ENCODE measurements around the gene ANKRD44.

ANKRD44 gene

DNA sequence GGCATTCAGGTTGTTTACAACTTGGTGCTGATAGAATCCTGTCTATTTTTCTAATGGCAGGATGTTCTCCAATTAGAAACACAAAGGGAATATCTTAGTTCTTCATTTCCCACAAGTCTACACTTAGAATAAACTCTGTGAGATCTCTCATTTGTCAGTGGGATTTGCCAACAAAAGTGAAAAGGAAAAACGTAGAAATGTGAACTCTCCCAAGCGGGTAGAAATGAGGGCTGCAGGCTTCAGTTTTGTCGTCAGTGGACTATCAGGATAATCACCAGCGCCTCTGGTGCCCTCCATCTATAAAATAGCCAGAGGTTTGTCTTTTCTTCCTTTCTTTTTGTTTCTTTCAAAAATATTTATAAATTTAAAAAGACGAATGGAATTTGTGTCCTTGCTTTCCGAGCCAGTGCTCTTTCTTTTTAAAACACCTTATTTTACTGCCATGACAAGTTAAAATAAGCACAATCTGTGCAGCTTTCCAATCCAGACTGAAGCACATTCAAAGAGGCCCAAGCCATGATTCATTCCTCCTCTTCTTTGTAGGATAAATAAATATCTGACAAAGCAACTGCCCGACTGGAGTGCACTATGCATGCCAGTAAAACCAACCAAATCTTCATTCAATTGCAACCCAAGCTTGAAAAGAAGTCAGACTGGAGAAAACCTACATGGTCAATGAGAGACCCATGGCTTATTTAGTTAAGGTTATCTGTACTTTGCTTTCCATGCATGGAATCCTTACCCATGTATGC is 185.8 kb downstream of the ANKRD44 start:
- no peak for DNase-seq (ENCODE audit: low spot score in 2 of 2)
- H3K27me3 ChIP-seq (ENCODE audit: low read depth): no peaks in the 10 kb centered on the region
- no peaks in the 10 kb centered on the region for H3K4me1 ChIP-seq
- in situ Hi-C loops (cut with MboI; ENCODE audit: low sequenced_read_pairs): no loop called here
- H3K36me3 ChIP-seq (replicated peaks): no peaks in the 10 kb centered on the region
- H3K9me3 ChIP-seq: no peaks in the 10 kb centered on the region
- H3K4me3 ChIP-seq: no peak overlapping the region

DNA sequence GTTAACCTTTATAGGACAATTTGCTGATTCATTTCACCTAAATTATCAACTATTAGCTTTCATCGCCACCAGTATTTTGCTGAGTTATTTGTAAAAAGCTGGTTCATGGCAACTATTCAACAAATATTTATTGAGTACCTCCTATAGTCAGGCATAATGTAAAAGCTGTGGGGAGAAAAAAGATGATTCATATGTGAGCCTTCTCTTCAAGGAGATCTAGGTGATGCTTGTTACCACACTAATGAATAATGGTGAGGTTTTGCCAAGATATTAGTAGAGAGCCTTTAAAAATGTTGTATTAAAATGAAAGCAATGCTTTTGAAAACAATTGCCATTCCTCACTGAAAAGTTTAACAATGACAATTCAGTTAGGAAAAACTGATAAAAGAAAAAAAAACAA is 187.8 kb downstream of the ANKRD44 start:
- no peak overlapping the region for H3K4me3 ChIP-seq
- in situ Hi-C loops (cut with MboI; ENCODE audit: low sequenced_read_pairs): no loop called here
- H3K36me3 ChIP-seq (replicated peaks): no peaks in the 10 kb centered on the region
- no peaks in the 10 kb centered on the region for H3K27me3 ChIP-seq (ENCODE audit: low read depth)
- no peak for DNase-seq (ENCODE audit: low spot score in 2 of 2)
- no peaks in the 10 kb centered on the region for H3K4me1 ChIP-seq
- no peaks in the 10 kb centered on the region for H3K9me3 ChIP-seq

DNA sequence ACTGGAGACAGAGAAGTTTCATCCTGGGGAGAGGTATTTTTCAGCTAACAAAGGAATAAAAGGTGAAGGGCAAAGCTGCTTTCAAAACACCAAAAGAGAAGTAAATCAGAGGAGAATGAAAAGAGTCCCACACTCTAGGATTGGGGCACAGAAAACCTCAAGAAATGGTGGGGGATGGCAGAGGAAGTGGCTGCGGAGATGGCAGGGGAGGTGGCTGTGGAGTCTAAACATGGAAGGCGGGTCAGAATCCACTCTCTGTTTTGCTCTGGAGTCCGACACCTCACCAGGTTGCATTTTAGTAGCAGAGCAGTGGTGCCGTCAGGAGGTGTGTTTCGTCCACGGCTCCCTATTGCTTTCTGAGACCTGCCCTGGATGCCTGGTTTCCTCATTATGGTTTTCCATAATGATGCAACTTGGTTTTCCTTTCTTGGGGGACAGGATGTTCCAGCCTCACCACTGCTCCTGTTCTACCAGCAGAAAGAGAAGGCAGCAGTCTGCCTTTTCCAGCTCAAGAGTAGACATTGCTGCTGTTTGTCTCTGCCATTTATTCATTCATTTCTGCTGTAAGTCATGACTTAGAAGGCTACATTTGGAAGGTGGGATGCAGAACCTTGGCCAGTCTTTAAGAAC is 188.7 kb downstream of the ANKRD44 start:
- no peaks in the 10 kb centered on the region for H3K9me3 ChIP-seq
- H3K4me1 ChIP-seq: no peaks in the 10 kb centered on the region
- DNase-seq (ENCODE audit: low spot score in 2 of 2): no peak
- no peaks in the 10 kb centered on the region for H3K27me3 ChIP-seq (ENCODE audit: low read depth)
- no peak overlapping the region for H3K4me3 ChIP-seq
- no peaks in the 10 kb centered on the region for H3K36me3 ChIP-seq (replicated peaks)
- in situ Hi-C loops (cut with MboI; ENCODE audit: low sequenced_read_pairs): no loop called here

DNA sequence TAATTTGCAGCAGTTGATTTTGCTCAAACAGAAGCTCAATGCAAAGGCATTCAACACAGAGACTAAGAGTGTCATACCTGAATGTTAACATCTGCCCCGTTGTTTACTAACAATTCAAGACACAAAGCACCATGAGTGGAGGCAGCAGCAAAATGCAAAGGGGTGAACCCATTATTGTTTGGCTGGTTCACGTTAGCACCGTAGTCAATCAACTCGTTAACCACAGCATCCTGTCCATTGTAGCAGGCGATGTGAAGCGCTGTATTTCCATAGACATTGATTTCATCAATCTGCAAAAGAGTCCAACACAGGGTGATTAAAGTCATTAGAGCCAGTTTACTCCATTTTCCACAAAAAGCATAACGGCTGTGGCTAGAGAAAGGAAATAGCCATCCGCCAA is 189.3 kb downstream of the ANKRD44 start:
- Histone ChIP-seq H3K9me3 (no peaks in the 10 kb centered on the region), H3K27me3 (ENCODE audit: low read depth) (no peaks in the 10 kb centered on the region), H3K4me3 (no peak overlapping the region), H3K4me1 (no peaks in the 10 kb centered on the region), H3K36me3 (replicated peaks) (no peaks in the 10 kb centered on the region)
- no peak for DNase-seq (ENCODE audit: low spot score in 2 of 2)
- in situ Hi-C loops (cut with MboI; ENCODE audit: low sequenced_read_pairs): no loop called here

DNA sequence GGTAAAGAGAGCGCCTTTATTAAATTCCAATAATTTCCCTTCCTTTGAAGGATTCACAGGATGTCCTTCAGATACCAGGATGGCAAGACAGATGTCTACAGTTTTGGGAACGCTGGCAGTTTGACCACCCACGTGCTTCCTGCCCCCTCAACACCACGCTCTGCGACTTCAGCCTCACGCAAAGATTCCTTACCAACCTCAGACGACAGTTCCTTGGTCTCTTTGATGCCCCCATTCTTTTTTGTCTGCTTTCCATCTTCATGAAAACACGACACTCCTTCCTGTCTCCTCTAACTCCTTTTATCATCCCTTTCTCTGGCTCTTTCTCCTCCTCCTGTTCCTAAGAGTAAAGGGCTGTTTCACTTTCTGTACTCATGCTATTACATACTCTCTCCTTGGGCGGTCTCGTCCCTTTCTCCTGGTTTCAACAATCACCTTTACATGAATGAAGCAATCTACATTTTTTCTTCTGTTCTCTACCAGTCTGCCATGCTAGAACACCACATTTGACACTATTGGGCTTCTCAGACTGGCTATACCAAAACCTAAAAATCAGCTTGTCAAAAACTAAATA is 194.2 kb downstream of the ANKRD44 start:
- H3K27me3 ChIP-seq (ENCODE audit: low read depth): no peaks in the 10 kb centered on the region
- in situ Hi-C loops (cut with MboI; ENCODE audit: low sequenced_read_pairs): loop anchor here (10.0 kb wide), 1 partner anchor 238 kb away; no protein-coding TSS in a partner anchor
- H3K36me3 ChIP-seq (replicated peaks): no peaks in the 10 kb centered on the region
- no peak for DNase-seq (ENCODE audit: low spot score in 2 of 2)
- no peaks in the 10 kb centered on the region for H3K9me3 ChIP-seq
- H3K4me3 ChIP-seq: no peak overlapping the region
- H3K4me1 ChIP-seq: no peaks in the 10 kb centered on the region

DNA sequence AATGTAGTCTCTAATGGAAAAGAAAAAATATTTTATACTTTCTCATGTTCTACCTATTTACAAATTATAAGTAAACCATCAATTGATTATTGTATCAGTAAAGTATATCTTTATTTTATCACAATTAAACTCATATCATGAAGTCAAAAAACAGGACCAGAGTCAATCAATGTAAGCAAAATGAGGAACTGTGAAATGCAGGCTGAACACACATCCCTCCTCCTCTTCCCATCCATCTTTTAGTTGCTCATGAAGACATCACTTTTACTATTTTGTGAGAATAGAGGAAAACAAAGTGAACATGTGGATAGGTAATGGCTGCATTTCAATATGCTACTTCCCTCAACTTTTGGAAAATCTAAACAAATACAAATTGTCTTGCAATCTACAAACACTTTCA is 195.3 kb downstream of the ANKRD44 start:
- Histone ChIP-seq H3K4me3 (no peak overlapping the region), H3K27me3 (ENCODE audit: low read depth) (no peaks in the 10 kb centered on the region), H3K4me1 (no peaks in the 10 kb centered on the region), H3K36me3 (replicated peaks) (no peaks in the 10 kb centered on the region), H3K9me3 (no peaks in the 10 kb centered on the region)
- in situ Hi-C loops (cut with MboI; ENCODE audit: low sequenced_read_pairs): loop anchor here (10.0 kb wide), 1 partner anchor 239 kb away; no protein-coding TSS in a partner anchor
- DNase-seq (ENCODE audit: low spot score in 2 of 2): no peak

DNA sequence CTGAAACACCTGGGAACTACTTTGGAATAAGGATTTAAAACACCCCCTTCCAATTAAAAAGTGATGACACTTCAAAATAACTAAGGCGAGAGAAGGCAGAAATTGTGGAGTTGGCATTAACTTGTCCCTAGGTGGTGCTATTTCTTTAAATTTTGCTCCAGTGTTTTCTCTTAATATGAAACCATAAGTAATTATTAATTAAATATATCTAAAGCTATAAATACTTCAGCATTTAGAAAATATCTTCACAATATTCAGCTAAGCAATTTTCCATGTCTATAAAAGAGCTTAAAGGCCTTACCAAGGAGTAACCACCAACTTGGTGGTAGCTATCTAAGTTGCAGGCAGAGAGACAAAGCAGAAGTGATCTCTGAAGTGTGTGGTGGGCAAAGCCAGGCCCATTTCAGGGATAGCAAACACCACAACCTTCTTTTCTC is 197.3 kb downstream of the ANKRD44 start:
- in situ Hi-C loops (cut with MboI; ENCODE audit: low sequenced_read_pairs): loop anchor here (10.0 kb wide), 1 partner anchor 242 kb away; no protein-coding TSS in a partner anchor
- H3K4me1 ChIP-seq: no peaks in the 10 kb centered on the region
- H3K9me3 ChIP-seq: no peaks in the 10 kb centered on the region
- no peak for DNase-seq (ENCODE audit: low spot score in 2 of 2)
- no peak overlapping the region for H3K4me3 ChIP-seq
- no peaks in the 10 kb centered on the region for H3K27me3 ChIP-seq (ENCODE audit: low read depth)
- no peaks in the 10 kb centered on the region for H3K36me3 ChIP-seq (replicated peaks)

DNA sequence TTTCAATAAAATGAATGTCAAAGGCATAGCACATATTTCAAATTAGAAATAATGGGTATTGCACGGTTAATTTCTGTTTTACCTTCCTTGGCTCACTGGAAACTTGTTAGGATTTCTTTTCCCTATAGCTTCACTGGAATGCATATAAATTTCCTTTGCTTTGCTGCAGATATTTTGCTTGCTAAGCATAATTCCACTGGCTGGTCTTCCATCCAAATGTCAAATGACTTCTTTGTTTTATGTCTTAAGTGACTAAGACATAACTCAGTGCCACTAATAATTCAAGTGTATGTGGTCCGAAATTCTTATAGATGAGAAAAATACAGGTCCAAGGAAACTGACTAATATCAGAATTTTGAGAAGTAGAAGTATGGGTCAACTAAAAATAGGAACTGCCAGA is 201.3 kb downstream of the ANKRD44 start:
- Histone ChIP-seq H3K36me3 (replicated peaks) (no peaks in the 10 kb centered on the region), H3K27me3 (ENCODE audit: low read depth) (no peaks in the 10 kb centered on the region), H3K9me3 (no peaks in the 10 kb centered on the region), H3K4me1 (no peaks in the 10 kb centered on the region), H3K4me3 (no peak overlapping the region)
- in situ Hi-C loops (cut with MboI; ENCODE audit: low sequenced_read_pairs): no loop called here
- DNase-seq (ENCODE audit: low spot score in 2 of 2): no peak

DNA sequence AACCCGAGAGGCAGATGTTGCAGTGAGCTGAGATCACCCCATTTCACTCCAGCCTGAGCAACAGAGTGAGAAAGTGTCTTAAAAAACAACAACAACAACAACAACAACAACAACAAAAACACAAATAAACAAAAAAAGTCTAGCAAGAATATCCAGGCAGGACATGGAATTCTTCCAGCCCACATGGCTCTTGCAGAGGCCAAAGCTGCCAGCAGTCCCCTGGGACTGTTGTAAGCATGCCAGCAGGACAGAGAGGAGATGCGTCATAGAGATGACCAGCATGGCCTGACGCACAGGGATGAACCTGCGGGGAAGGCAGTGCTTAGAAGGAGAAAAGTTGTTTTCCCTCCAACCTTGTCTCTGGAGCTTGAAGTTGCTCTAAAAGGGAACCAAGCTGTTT is 201.8 kb downstream of the ANKRD44 start:
- H3K4me1 ChIP-seq: no peaks in the 10 kb centered on the region
- H3K27me3 ChIP-seq (ENCODE audit: low read depth): no peaks in the 10 kb centered on the region
- H3K4me3 ChIP-seq: no peak overlapping the region
- no peaks in the 10 kb centered on the region for H3K9me3 ChIP-seq
- H3K36me3 ChIP-seq (replicated peaks): no peaks in the 10 kb centered on the region
- in situ Hi-C loops (cut with MboI; ENCODE audit: low sequenced_read_pairs): no loop called here
- DNase-seq (ENCODE audit: low spot score in 2 of 2): no peak

DNA sequence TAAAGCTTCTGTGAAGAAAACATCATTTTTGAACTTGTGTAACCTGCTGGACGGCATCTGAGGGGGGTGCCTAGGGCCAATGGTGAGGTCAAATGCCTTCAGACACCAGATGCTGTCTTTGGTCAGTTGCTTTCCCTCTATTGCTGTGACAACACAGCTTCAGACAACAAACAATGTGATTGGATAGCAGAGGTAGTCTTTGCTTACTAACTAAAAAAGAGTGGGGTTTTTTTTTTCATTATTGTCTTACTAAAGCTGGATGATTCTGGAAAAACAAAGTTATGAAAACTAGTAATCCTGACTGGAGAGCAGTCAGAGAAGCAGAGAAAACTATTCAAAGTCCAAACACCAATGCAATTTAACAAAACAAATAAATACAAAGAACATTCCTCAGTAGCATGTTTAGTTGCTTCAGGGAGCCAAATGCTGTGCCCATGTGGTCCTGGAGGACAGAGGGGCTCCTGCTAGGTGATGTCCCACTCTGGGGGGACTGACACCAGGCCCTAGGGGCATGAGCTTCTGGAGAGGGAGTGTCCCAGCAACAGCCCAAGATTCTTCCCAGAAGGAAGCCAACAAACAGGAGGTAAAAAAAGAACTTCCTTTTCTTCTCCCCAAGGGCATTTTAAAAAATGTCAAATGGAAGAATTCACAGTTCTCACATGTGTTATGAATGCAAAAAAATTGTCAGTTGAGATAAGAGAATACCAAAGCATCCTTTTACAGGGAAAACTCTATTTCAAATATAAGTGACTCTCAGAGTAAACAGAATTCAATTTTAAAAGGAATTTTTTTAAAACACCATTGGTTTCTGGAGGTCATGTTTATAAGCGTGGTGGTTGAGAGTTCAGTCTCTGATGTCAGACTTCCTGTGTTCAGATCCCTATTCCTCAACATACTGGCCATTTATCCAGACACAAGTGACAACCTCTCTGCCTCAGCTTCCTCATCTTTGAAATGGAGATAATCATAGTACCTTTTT is 203.0 kb downstream of the ANKRD44 start:
- Histone ChIP-seq H3K4me3 (no peak overlapping the region), H3K36me3 (replicated peaks) (no peaks in the 10 kb centered on the region), H3K9me3 (no peaks in the 10 kb centered on the region), H3K27me3 (ENCODE audit: low read depth) (no peaks in the 10 kb centered on the region), H3K4me1 (no peaks in the 10 kb centered on the region)
- in situ Hi-C loops (cut with MboI; ENCODE audit: low sequenced_read_pairs): no loop called here
- DNase-seq (ENCODE audit: low spot score in 2 of 2): no peak

DNA sequence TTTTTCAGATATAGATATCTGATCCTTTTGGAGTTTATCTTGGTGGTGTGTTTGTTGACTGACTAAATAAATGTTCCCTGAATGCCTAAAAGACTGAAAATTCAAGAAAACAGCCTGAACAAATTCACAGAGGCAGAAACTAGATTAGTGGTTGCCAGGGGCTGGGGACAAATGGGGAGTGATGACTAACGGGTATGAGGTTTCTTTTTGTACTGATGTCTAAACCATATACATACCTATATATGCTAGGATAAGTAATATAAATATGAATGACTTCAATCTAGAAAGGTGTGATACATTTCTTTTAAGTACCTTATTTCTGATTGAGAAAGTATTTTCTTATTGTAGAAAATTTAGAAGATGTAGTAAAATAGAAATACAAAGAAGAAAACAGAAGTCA is 207.2 kb downstream of the ANKRD44 start:
- Histone ChIP-seq H3K36me3 (replicated peaks) (no peaks in the 10 kb centered on the region), H3K4me3 (no peak overlapping the region), H3K4me1 (no peaks in the 10 kb centered on the region), H3K27me3 (ENCODE audit: low read depth) (no peaks in the 10 kb centered on the region), H3K9me3 (no peaks in the 10 kb centered on the region)
- no peak for DNase-seq (ENCODE audit: low spot score in 2 of 2)
- in situ Hi-C loops (cut with MboI; ENCODE audit: low sequenced_read_pairs): no loop called here

DNA sequence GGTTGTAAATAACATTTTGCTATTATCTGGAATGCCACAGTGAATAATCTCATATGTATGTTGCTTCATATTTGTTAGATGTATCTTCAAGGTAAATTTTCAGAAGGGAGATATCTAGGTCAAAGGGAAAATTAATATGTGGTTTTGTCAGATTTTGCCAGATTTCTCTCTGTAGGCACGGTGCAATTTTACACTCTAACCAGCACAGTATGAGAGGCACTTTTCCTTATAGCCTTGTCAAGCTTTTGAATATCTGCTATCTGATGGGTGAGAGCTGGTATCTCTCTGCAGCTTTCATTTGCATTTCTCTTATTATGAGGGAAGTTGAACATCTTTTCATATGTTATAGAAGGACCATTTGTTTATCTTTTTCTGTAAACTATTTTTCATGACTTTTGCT is 208.3 kb downstream of the ANKRD44 start:
- in situ Hi-C loops (cut with MboI; ENCODE audit: low sequenced_read_pairs): no loop called here
- Histone ChIP-seq H3K4me1 (no peaks in the 10 kb centered on the region), H3K36me3 (replicated peaks) (no peaks in the 10 kb centered on the region), H3K4me3 (no peak overlapping the region), H3K9me3 (no peaks in the 10 kb centered on the region), H3K27me3 (ENCODE audit: low read depth) (no peaks in the 10 kb centered on the region)
- DNase-seq (ENCODE audit: low spot score in 2 of 2): no peak

DNA sequence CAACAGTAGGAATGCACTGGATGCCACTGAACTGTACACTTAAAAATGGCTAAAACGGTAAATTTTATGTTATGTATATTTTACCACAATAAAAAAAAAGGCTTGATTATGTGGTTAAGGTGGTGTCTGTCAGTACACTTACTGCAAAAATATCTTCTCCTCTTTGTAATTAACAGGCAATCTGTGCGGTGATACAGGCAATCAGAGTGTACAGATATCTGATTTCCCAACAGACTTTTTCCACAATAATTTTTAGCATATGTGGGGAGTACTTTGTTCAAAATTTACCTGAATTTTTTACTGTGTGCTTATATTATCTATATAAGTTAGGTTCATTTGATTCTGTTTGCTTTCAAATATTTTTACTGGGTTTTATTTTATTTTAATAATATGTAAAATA is 209.1 kb downstream of the ANKRD44 start:
- in situ Hi-C loops (cut with MboI; ENCODE audit: low sequenced_read_pairs): no loop called here
- H3K9me3 ChIP-seq: no peaks in the 10 kb centered on the region
- no peaks in the 10 kb centered on the region for H3K36me3 ChIP-seq (replicated peaks)

More for the DNA sequence above, 209.1 kb downstream of the ANKRD44 start:
- Histone ChIP-seq H3K4me1 (no peaks in the 10 kb centered on the region; the same call in 1 of the 2 replicates), H3K4me3 (no peak overlapping the region), H3K27me3 (ENCODE audit: low read depth) (no peaks in the 10 kb centered on the region)
- no peak for DNase-seq (ENCODE audit: low spot score in 2 of 2)
